ENCODE data around the gene COA8. TPM values are rescaled to one million over a fixed set of nuclear protein-coding genes. Genes with fewer than 3 reads are reported as not detected.

Gene COA8
- total and polyA plus RNA-seq, 2 donors (not counting 3 experiments of a cell fraction or from before 2014, with no cell fraction given): 19.1 to 46.4 TPM

- no peaks in the 10 kb centered on the region for H3K9me1 ChIP-seq (replicated peaks; ENCODE audit: control insufficient read depth, extremely low read depth, insufficient read depth, low read length)
- ChIA-PET POLR2A (no interaction called here), CTCF (interaction anchor here (1.4 to 5.5 kb wide), 2 partner anchors 13 to 16 kb away, joined by 4 to 33 read pairs; no protein-coding TSS in a partner anchor)
- peaks cover 0 to 2% of the 10 kb centered on the region in 2 experiments for H3K36me3 ChIP-seq (ENCODE audit: control insufficient read depth in 2 of 2, extremely low read depth in 1 of 2, insufficient read depth in 2 of 2, low read length in 2 of 2)
- FAIRE-seq (no peak), DNase-seq (ENCODE audit: low read depth, low spot score) (no peak)
- intact Hi-C loops (cut with micrococcal nuclease) (no loop called here), dilution Hi-C loops (cut with MboI; ENCODE audit: extremely low pct_ligation_motif_present, low sequenced_read_pairs) (no loop called here)
- H3K27me3 ChIP-seq (ENCODE audit: control insufficient read depth in 2 of 2, insufficient read depth in 2 of 2, low read length in 2 of 2): no peaks in the 10 kb centered on the region
- peaks cover 17% of the 10 kb centered on the region for H3K79me2 ChIP-seq (ENCODE audit: control insufficient read depth, insufficient read depth, low read length)
- no peak overlapping the region for H3K4me2 ChIP-seq (ENCODE audit: insufficient read depth, low read length)
- TF ChIP-seq EZH2 (IDR thresholded peaks at IDR 0.05; ENCODE audit: borderline replicate concordance, low read depth, low read length, severe bottlenecking) (no peak), JUN (IDR thresholded peaks at IDR 0.05; ENCODE audit: borderline replicate concordance, insufficient read depth, insufficient read length, low read depth) (no peak), MYC (IDR thresholded peaks at IDR 0.05; ENCODE audit: low read depth, low read length) (no peak), POLR2AphosphoS5 (IDR thresholded peaks at IDR 0.05; ENCODE audit: insufficient read depth, low read depth, low read length) (no peak), FOS (IDR thresholded peaks at IDR 0.05; ENCODE audit: borderline replicate concordance, insufficient read depth, low read length) (no peak), MAX (IDR thresholded peaks at IDR 0.05; ENCODE audit: insufficient read depth, insufficient read length) (no peak), GATA2 (IDR thresholded peaks at IDR 0.05; ENCODE audit: insufficient read depth, insufficient read length, low read depth, low read length) (no peak)
- peaks cover 3% of the 10 kb centered on the region for H3K4me1 ChIP-seq (ENCODE audit: control insufficient read depth, extremely low read depth, insufficient read depth, low read length)
- no peak overlapping the region for H2AFZ ChIP-seq (ENCODE audit: low read depth, low read length)
- no peak overlapping the region for H3K4me3 ChIP-seq (replicated peaks in 1 of 3; ENCODE audit: insufficient read depth in 1 of 3, low read depth in 1 of 3, low read length in 3 of 3)
- H3K9ac ChIP-seq (replicated peaks; ENCODE audit: extremely low read depth, insufficient read depth, low read length): no peak overlapping the region
- no peaks in the 10 kb centered on the region for H3K9me3 ChIP-seq (replicated peaks; ENCODE audit: control insufficient read depth, insufficient read depth, low read length)
- no peak overlapping the region for H3K27ac ChIP-seq (ENCODE audit: insufficient read depth, low read depth, low read length)
- H4K20me1 ChIP-seq (replicated peaks; ENCODE audit: control insufficient read depth, extremely low read depth, insufficient read depth, low read length): no peaks in the 10 kb centered on the region
- BruUV-seq (replicated peaks): no TSS peak
Observed at GRCh38 chr14:103534576-103535061, 28.1 kb upstream of the COA8 start.
